Esophagus squamous epithelium (tissue), 5 donors: Measurements from ENCODE around the gene ARHGAP26. TPM values are rescaled to one million over a fixed set of nuclear protein-coding genes. Genes with fewer than 3 reads are reported as not detected.
A peak's percentile ranks its signal among the peaks of the same experiment; 100 is the strongest.
"Not testable (repeated sequence)": the region's sequence is repeated elsewhere in the genome, so short reads cannot be mapped to it uniquely, and the experiment has no call there.

Experiments
- DNase-seq: peaks from one replicate; lab custom pipeline; 2025; lab: John Stamatoyannopoulos, UW
- H3K27ac ChIP-seq, 4 donors: fragments of 200-600 bp; sonication (generic); one replicate each; pipeline ENCODE4 v1.5.1; 2016 to 2019; ENCODE audit warnings: mild to moderate bottlenecking in 1 of 4
- H3K27me3 ChIP-seq, 4 donors: fragments of 200-600 bp; sonication (generic); 1 replicate in 3 of 4; 2 replicates in 1 of 4; pipeline versions ENCODE4 v1.5.1 to v1.6.0; 2017 to 2021; ENCODE audit warnings: antibody characterized with exemption in 1 of 4
- H3K36me3 ChIP-seq, 3 donors: fragments of 200-600 bp; sonication (generic); one replicate each; pipeline ENCODE4 v1.5.1; 2016 to 2019
- H3K4me1 ChIP-seq, 3 donors: fragments of 200-600 bp; sonication (generic); one replicate each; pipeline ENCODE4 v1.5.1; 2017 to 2019
- H3K4me3 ChIP-seq, 4 donors: fragments of 200-600 bp; sonication (generic); 1 replicate in 3 of 4; 2 replicates in 1 of 4; pipeline ENCODE4 v1.5.1; 2016 to 2019; ENCODE audit warnings: mild to moderate bottlenecking in 2 of 4, moderate library complexity in 1 of 4
- H3K9me3 ChIP-seq, 3 donors: fragments of 200-600 bp; sonication (generic); one replicate each; pipeline ENCODE4 v1.5.1; 2016 to 2019
- POLR2A ChIP-seq, 4 donors: fragments of 450-650 bp; IDR thresholded peaks; one replicate each; pipeline ENCODE4 v1.6.1; 2017; ENCODE audit warnings: antibody characterized with exemption in 4 of 4, mild to moderate bottlenecking in 4 of 4, moderate library complexity in 3 of 4
- WGBS, 2 donors: methylation state at CpG; one replicate each; pipeline ENCODE4 v1.1.5; 2018; 5-methylcytosine and 5-hydroxymethylcytosine counted together
- intact Hi-C: fragments of 100-400 bp; cut with DNase I; formaldehyde crosslinking; loops from one replicate; pipeline ENCODE4 v1.15.0; 2022
- total RNA-seq, 4 donors: library from RNA; depleted of rRNA; stranded (reverse); fragments of >200 nt; gene quantifications; one replicate each; pipeline ENCODE4 v1.1.0, GENCODE V29; 2016
- TF ChIP-seq, protein P1 (sequence below), 6 experiments: fragments of 450-650 bp in 4 of 6; fragments of 200-600 bp in 2 of 6; sonication (generic) in 2 of 6; IDR thresholded peaks; one replicate each; pipeline ENCODE4 v1.5.1; 2016 to 2019; ENCODE audit warnings: antibody characterized with exemption in 6 of 6, mild to moderate bottlenecking in 4 of 6, moderate library complexity in 4 of 6
- donor health status: DM: yes; HTN: yes; CAD: no.

The ARHGAP26 gene
- total RNA-seq, 4 donors from 2014 or later, result 4.4 to 18.7 (median 15.4) TPM

DNA sequence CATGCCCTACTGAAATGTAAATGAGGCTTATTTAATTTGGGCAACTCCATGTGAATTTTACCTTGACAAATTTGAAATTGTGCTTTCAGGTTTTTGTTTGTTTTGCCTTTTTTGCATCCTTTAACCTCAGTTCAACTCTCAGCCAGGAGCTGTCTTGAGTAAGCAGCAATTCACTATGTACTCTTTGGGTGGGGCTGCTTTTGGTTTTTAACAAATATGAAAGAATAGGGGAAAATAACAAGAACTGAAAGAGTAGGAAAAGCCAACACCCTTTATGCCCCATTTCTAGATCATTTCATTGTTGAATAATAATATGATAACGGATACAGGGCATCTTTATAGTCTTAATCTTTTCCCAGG, 192.0 kb downstream of the ARHGAP26 start:
- H3K27ac ChIP-seq, result no peak overlapping the region
- 80 to 96% methylated on average over 1 of the region's 1 CpG for WGBS, 2 donors
- TF ChIP-seq POLR2A (IDR thresholded peaks at IDR 0.05), result no peak
- TF ChIP-seq, protein P1, sequence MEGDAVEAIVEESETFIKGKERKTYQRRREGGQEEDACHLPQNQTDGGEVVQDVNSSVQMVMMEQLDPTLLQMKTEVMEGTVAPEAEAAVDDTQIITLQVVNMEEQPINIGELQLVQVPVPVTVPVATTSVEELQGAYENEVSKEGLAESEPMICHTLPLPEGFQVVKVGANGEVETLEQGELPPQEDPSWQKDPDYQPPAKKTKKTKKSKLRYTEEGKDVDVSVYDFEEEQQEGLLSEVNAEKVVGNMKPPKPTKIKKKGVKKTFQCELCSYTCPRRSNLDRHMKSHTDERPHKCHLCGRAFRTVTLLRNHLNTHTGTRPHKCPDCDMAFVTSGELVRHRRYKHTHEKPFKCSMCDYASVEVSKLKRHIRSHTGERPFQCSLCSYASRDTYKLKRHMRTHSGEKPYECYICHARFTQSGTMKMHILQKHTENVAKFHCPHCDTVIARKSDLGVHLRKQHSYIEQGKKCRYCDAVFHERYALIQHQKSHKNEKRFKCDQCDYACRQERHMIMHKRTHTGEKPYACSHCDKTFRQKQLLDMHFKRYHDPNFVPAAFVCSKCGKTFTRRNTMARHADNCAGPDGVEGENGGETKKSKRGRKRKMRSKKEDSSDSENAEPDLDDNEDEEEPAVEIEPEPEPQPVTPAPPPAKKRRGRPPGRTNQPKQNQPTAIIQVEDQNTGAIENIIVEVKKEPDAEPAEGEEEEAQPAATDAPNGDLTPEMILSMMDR (IDR thresholded peaks at IDR 0.05), result no peak
- H3K27me3 ChIP-seq, result no peaks in the 10 kb centered on the region
- no peak for DNase-seq
- no peaks in the 10 kb centered on the region for H3K9me3 ChIP-seq
- H3K4me3 ChIP-seq, result no peak overlapping the region
- no peaks in the 10 kb centered on the region for H3K36me3 ChIP-seq
- intact Hi-C loops, result no loop called here
- H3K4me1 ChIP-seq, result no peaks in the 10 kb centered on the region

DNA sequence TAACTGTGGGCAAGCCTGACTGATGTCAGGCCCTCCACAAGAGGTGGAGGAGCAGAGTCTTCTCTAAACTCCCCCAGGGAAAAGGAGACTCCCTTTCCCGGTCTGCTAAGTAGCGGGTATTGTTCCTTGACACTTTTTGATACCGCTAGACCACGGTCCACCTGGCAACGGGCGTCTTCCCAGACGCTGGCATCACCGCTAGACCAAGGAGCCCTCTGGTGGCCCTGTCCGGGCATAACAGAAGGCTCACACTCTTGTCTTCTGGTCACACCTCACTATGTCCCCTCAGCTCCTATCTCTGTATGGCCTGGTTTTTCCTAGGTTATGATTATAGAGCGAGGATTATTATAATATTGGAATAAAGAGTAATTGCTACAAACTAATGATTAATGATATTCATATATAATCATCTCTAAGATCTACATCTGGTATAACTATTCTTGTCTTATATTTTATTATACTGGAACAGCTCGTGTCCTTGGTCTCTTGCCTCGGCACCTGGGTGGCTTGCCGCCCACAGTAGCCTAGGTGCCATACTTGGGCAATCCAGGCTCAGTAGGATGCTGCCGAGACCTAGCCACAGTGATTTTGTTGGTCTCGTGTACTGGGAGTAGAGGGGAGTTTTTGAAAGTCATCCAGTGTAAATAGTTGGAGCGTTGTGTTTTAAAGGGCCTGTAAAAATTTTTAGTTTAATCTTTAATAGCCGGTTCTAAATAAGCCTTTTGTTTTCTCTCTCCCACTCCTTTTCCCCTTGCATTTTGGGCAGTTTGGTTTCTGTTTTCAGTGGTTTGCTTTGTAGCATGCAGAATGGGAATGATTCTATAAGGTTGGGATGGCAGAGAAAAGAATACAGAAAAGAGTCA, 195.3 kb downstream of the ARHGAP26 start:
- H3K27me3 ChIP-seq, DNase-seq, H3K36me3 ChIP-seq, intact Hi-C loops, H3K9me3 ChIP-seq, H3K4me1 ChIP-seq, H3K4me3 ChIP-seq, H3K27ac ChIP-seq: not testable (repeated sequence)
- WGBS, 2 donors, result 60 to 78% methylated on average over 17 of the region's 17 CpGs
- TF ChIP-seq, protein P1 (IDR thresholded peaks at IDR 0.05), result peak in 4 of 6 experiments; percentile 40 to 56 (median 52)

DNA sequence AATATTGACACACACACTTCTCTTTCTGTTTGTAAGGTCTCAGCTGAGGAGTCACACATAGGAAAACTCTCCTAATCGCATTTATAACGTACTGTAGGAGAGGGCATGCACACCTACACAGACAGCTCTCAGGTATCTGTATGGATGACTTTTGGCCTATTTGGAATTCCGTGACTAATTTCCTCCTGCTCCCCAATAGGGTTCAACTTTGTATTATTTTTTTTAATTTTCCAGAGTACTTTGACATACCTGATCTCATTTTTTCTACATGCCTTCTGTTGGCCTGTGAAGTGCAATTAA, 195.9 kb downstream of the ARHGAP26 start:
- intact Hi-C loops, result no loop called here
- TF ChIP-seq POLR2A (IDR thresholded peaks at IDR 0.05), result no peak
- TF ChIP-seq, protein P1 (IDR thresholded peaks at IDR 0.05), result no peak
- no peaks in the 10 kb centered on the region for H3K9me3 ChIP-seq
- H3K4me3 ChIP-seq, result no peak overlapping the region
- H3K27me3 ChIP-seq, result no peaks in the 10 kb centered on the region
- H3K4me1 ChIP-seq, result no peaks in the 10 kb centered on the region
- no peak overlapping the region for H3K27ac ChIP-seq
- DNase-seq, result no peak
- H3K36me3 ChIP-seq, result no peaks in the 10 kb centered on the region
- WGBS, 2 donors, result 70 to 81% methylated on average over 3 of the region's 3 CpGs

DNA sequence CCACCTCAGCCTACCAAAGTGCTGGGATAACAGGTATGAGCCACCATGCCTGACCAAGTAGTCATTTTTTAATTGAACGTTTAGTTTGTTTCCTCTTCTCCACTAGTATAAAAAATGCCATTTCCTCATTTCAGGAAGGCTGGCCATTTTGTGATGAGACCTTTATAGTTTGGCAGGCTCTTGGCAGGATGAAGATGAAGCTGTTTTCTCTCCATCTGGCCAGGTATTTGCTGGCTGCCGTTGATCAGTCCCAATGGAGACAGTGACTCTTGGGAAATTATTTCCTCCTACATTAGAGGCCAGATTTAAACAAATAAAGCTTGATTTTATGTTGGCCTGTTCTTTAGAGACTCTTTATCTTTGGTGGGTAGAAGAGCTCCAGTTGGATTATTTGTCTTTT, 199.0 kb downstream of the ARHGAP26 start:
- intact Hi-C loops, result no loop called here
- 61 to 75% methylated on average over 2 of the region's 2 CpGs for WGBS, 2 donors

More for the DNA sequence above, 199.0 kb downstream of the ARHGAP26 start:
- no peak for DNase-seq
- Histone ChIP-seq H3K27ac (no peak overlapping the region), H3K9me3 (no peaks in the 10 kb centered on the region), H3K4me3 (no peak overlapping the region), H3K36me3 (no peaks in the 10 kb centered on the region), H3K27me3 (no peaks in the 10 kb centered on the region), H3K4me1 (no peaks in the 10 kb centered on the region)
- TF ChIP-seq, protein P1 (IDR thresholded peaks at IDR 0.05), result no peak
- TF ChIP-seq POLR2A (IDR thresholded peaks at IDR 0.05), result no peak
